Activated B cell treated with CpG ODN at 0.5 μM for 24 hours (primary cell): ENCODE data around the gene ISG15. TPM values are rescaled to one million over a fixed set of nuclear protein-coding genes. Genes with fewer than 3 reads are reported as not detected.

Experiments used
- ATAC-seq: fragments of 200-7000 bp; cut with Tn5 transposase; one replicate; pipeline ENCODE4 v1.10.0; 2021; ENCODE audit warnings: low read depth, mild to moderate bottlenecking, moderate library complexity
- CTCF ChIA-PET: fragments of 350-600 bp; sonication (Branson Sonifier 250); formaldehyde crosslinking; loops from one replicate; lab custom pipeline; 2021; ENCODE audit warnings: antibody characterized with exemption; lab: Charles Lee
- POLR2A ChIA-PET: fragments of 350-600 bp; sonication (Branson Sonifier 250); formaldehyde crosslinking; loops from one replicate; lab custom pipeline; 2021; ENCODE audit warnings: antibody characterized with exemption; lab: Charles Lee
- DNase-seq: peaks from one replicate; pipeline ENCODE4 v3.0.0; 2022
- H3K27ac Mint-ChIP-seq: one replicate; pipeline ENCODE4 v1.8.0; 2020; ENCODE audit warnings: mixed read lengths
- H3K27me3 Mint-ChIP-seq: one replicate; pipeline ENCODE4 v1.8.0; 2021; ENCODE audit warnings: mixed read lengths
- H3K36me3 Mint-ChIP-seq: one replicate; pipeline ENCODE4 v1.8.0; 2021; ENCODE audit warnings: low read depth, mixed read lengths
- H3K4me1 Mint-ChIP-seq: one replicate; pipeline ENCODE4 v1.8.0; 2021; ENCODE audit warnings: mixed read lengths
- H3K4me3 Mint-ChIP-seq: one replicate; pipeline ENCODE4 v1.8.0; 2020; ENCODE audit warnings: mild to moderate bottlenecking, mixed read lengths
- H3K9me3 Mint-ChIP-seq: one replicate; pipeline ENCODE4 v1.8.0; 2020; ENCODE audit warnings: mixed read lengths
- CTCF ChIP-seq: fragments of 200-600 bp; IDR thresholded peaks from one replicate; pipeline ENCODE4 v1.8.0; 2022; ENCODE audit warnings: antibody characterized with exemption, mild to moderate bottlenecking
- intact Hi-C: fragments of 100-400 bp; cut with micrococcal nuclease; formaldehyde crosslinking; loops from one replicate; pipeline ENCODE4 v1.15.1; 2024
- total RNA-seq: library from RNA; stranded (reverse); gene quantifications from 2 replicates; pipeline ENCODE4 v1.2.3, GENCODE V29; 2022

ISG15 gene
- total RNA-seq, 1 donor from 2014 or later, result 25.8 TPM

GRCh38 chr1:973459-974292 lies 39.6 kb upstream of the ISG15 start:
- Mint-ChIP-seq H3K27ac (no peak overlapping the region), H3K4me1 (peaks cover 4% of the 10 kb centered on the region), H3K9me3 (no peaks in the 10 kb centered on the region), H3K27me3 (peaks cover 28% of the 10 kb centered on the region), H3K4me3 (no peak overlapping the region), H3K36me3 (no peaks in the 10 kb centered on the region)
- no peak for TF ChIP-seq CTCF
- ATAC-seq, result no peak
- POLR2A ChIA-PET, result no interaction called here
- DNase-seq, result no peak
- intact Hi-C loops, result no loop called here
- CTCF ChIA-PET, result interaction anchor here (3.4 kb wide), 1 partner anchor 68 kb away, joined by 10 read pairs; no protein-coding TSS in a partner anchor

GRCh38 chr1:974293-974640 lies 39.0 kb upstream of the ISG15 start:
- Mint-ChIP-seq H3K9me3 (no peaks in the 10 kb centered on the region), H3K36me3 (no peaks in the 10 kb centered on the region), H3K4me1 (peaks cover 4% of the 10 kb centered on the region), H3K4me3 (no peak overlapping the region), H3K27ac (no peak overlapping the region), H3K27me3 (peaks cover 27% of the 10 kb centered on the region)
- TF ChIP-seq CTCF, result no peak
- ATAC-seq, result no peak
- DNase-seq, result no peak
- ChIA-PET CTCF (interaction anchor here (3.4 kb wide), 1 partner anchor 68 kb away, joined by 10 read pairs; no protein-coding TSS in a partner anchor), POLR2A (no interaction called here)
- intact Hi-C loops, result no loop called here

- TF ChIP-seq CTCF, result no peak
- DNase-seq (no peak), ATAC-seq (no peak)
- Mint-ChIP-seq H3K27ac (no peak overlapping the region), H3K9me3 (no peaks in the 10 kb centered on the region), H3K36me3 (no peaks in the 10 kb centered on the region), H3K27me3 (peaks cover 24% of the 10 kb centered on the region), H3K4me3 (no peak overlapping the region), H3K4me1 (peaks cover 4% of the 10 kb centered on the region)
- intact Hi-C loops, result no loop called here
- POLR2A ChIA-PET, result no interaction called here
- CTCF ChIA-PET, result interaction anchor here (3.4 kb wide), 1 partner anchor 69 kb away, joined by 10 read pairs; no protein-coding TSS in a partner anchor
Observed at GRCh38 chr1:974687-975328, 38.5 kb upstream of the ISG15 start.

DNA sequence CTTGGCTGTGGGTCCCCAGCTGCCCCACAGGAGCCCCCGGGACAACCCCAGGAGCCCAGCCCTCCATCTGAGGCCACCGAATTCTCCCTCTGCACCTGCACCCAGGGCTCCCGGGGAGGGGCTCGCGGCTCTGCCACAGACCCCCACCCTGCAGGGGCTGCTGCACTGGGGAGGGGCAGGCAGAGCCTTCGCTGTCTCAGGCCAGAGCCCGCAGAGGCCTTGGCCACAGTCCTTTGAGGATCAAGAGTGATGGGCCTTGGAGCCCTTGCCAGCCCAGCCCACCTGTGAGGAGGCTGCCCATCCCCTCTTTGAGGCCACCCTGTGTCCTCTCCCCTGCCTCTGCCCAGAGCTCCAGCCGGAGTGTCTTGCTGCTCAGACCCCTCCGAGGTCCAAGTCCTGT lies 37.9 kb upstream of the ISG15 start:
- Mint-ChIP-seq H3K27ac (no peak overlapping the region), H3K27me3 (peaks cover 24% of the 10 kb centered on the region), H3K4me1 (peaks cover 4% of the 10 kb centered on the region), H3K9me3 (no peaks in the 10 kb centered on the region), H3K4me3 (no peak overlapping the region), H3K36me3 (no peaks in the 10 kb centered on the region)
- CTCF ChIA-PET, result interaction anchor here (1.2 to 3.4 kb wide), 4 partner anchors 19 to 78 kb away, joined by 3 to 10 read pairs (median 4); no protein-coding TSS in a partner anchor
- ATAC-seq (no peak), DNase-seq (no peak)
- no peak for TF ChIP-seq CTCF
- intact Hi-C loops, result no loop called here
- POLR2A ChIA-PET, result interaction anchor here (0.6 to 1.3 kb wide), 2 partner anchors 9 to 927 kb away, joined by 5 to 6 read pairs; no protein-coding TSS in a partner anchor
